Upper lobe of left lung (tissue), 6 donors: ENCODE data around the gene CDH15. TPM values are rescaled to one million over a fixed set of nuclear protein-coding genes. Genes with fewer than 3 reads are reported as not detected.

Experiments used
- ATAC-seq, 2 donors: fragments of 200-7000 bp; cut with Tn5 transposase; one replicate each; pipeline ENCODE4 v1.9.1; 2022; ENCODE audit warnings: mild to moderate bottlenecking in 2 of 2, moderate library complexity in 2 of 2; ENCODE audit not compliant: low FRiP score in 2 of 2
- DNase-seq, 2 donors: peaks; one replicate each; pipeline ENCODE4 v3.0.0-alpha.2; 2019 to 2020
- H3K27ac ChIP-seq, 4 donors: fragments of 200-600 bp; sonication (generic); one replicate each; pipeline ENCODE4 v1.5.1; 2016 to 2019
- H3K27me3 ChIP-seq, 4 donors: fragments of 200-600 bp; sonication (generic); one replicate each; pipeline ENCODE4 v1.5.1; 2017 to 2019
- H3K36me3 ChIP-seq, 4 donors: fragments of 200-600 bp; sonication (generic); one replicate each; pipeline ENCODE4 v1.5.1; 2016 to 2019
- H3K4me1 ChIP-seq, 4 donors: fragments of 200-600 bp; sonication (generic); one replicate each; pipeline ENCODE4 v1.5.1; 2018 to 2019
- H3K4me3 ChIP-seq, 4 donors: fragments of 200-600 bp; sonication (generic); one replicate each; pipeline ENCODE4 v1.5.1; 2017 to 2019; ENCODE audit warnings: mild to moderate bottlenecking in 2 of 4, moderate library complexity in 1 of 4
- H3K9me3 ChIP-seq, 4 donors: fragments of 200-600 bp; sonication (generic); one replicate each; pipeline ENCODE4 v1.5.1; 2018 to 2019
- EP300 ChIP-seq, 4 donors: sonication (generic); formaldehyde crosslinking; IDR thresholded peaks; one replicate each; pipeline ENCODE4 v1.5.1; 2017; ENCODE audit warnings: antibody characterized with exemption in 4 of 4, control low read depth in 2 of 4
- POLR2A ChIP-seq, 4 donors: fragments of 450-650 bp; IDR thresholded peaks; one replicate each; pipeline ENCODE4 v1.5.1; 2016 to 2017; ENCODE audit warnings: antibody characterized with exemption in 4 of 4, mild to moderate bottlenecking in 2 of 4
- POLR2AphosphoS5 ChIP-seq, 2 donors: sonication (generic); formaldehyde crosslinking; IDR thresholded peaks; one replicate each; pipeline ENCODE4 v1.5.1; 2017; ENCODE audit warnings: antibody characterized with exemption in 2 of 2
- WGBS, 2 donors: methylation state at CpG; one replicate each; pipeline ENCODE4 v1.1.5; 2017 to 2018; 5-methylcytosine and 5-hydroxymethylcytosine counted together
- total RNA-seq, 6 donors: library from RNA; depleted of rRNA in 4 of 6; stranded (reverse); fragments of >200 nt in 4 of 6; gene quantifications; one replicate each; pipeline versions ENCODE4 v1.1.0 to v1.2.1, GENCODE V29; 2016 to 2021
- TF ChIP-seq, protein P1 (sequence below), 6 experiments: fragments of 450-650 bp in 4 of 6; fragments of 200-600 bp in 2 of 6; sonication (generic) in 2 of 6; IDR thresholded peaks; one replicate each; pipeline ENCODE4 v1.5.1; 2016 to 2019; ENCODE audit warnings: antibody characterized with exemption in 6 of 6
- donor health status: DM: no; HTN: no; CAD: no; lungs with moderate emphysema.
- donor health status: DM: no; HTN: yes; CAD: no; lungs with severe emphysema.

Gene CDH15
- total RNA-seq, 6 donors from 2014 or later = 0.39 to 4.2 (median 1.2) TPM

DNA sequence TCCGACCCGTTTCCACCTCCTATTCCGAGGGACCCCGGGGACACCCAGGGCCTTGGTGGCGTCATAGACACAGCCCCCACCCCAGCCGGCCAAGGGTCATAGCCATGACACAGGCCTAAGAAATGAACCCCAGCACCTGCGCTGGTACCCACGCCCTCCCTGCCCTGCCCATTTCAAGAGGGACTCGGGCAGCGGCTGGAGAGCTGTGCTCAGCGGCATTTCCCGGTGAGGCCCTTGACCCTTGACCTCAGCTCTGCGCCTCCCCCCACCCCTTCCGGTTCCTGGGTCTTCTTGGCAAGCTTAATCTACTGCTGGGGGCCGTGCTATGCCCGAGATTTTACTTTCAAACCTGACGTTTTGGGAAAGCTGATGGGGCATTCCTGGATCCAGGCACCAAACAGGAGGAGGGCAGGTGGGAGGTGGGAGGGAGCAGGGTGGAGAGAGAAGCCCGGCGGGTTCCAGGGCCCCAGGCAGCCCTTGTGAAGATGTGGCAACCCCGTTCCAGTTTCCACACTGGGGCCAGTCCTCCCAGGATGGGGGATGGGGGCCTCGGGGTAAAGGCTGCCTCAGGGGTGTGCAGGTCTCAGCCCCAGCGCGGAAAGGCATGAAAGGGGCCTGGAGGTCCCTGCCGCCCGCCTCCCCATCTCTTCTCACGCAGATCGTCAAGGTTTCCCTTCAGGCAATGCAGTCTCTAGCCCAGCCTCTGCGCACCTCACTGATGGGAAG is 28.7 kb downstream of the CDH15 start, which contains the start of gene SLC22A31:
Gene SLC22A31, minus strand, starts transcription at position 414 of the 726 bp plus-strand sequence. Its CDS starts 36 bp downstream, at position 378.
- Histone ChIP-seq H3K36me3 (no peaks in the 10 kb centered on the region), H3K27me3 (peaks cover 0 to 35% (median 11%) of the 10 kb centered on the region in 4 donors), H3K9me3 (no peaks in the 10 kb centered on the region), H3K4me1 (peaks cover 18 to 34% (median 25%) of the 10 kb centered on the region in 4 donors), H3K4me3 (peak within 1 kb of the TSS in 3 of 4 donors; percentile 57 to 63 (median 61)), H3K27ac (peak within 1 kb of the TSS; percentile 59 to 77 (median 73))
- peak in 2 of 4 donors; percentile 13 to 27 for TF ChIP-seq POLR2A (IDR thresholded peaks at IDR 0.05)
- TF ChIP-seq EP300 (IDR thresholded peaks at IDR 0.05) = peak in 1 of 4 donors; percentile 64
- TF ChIP-seq, protein P1, sequence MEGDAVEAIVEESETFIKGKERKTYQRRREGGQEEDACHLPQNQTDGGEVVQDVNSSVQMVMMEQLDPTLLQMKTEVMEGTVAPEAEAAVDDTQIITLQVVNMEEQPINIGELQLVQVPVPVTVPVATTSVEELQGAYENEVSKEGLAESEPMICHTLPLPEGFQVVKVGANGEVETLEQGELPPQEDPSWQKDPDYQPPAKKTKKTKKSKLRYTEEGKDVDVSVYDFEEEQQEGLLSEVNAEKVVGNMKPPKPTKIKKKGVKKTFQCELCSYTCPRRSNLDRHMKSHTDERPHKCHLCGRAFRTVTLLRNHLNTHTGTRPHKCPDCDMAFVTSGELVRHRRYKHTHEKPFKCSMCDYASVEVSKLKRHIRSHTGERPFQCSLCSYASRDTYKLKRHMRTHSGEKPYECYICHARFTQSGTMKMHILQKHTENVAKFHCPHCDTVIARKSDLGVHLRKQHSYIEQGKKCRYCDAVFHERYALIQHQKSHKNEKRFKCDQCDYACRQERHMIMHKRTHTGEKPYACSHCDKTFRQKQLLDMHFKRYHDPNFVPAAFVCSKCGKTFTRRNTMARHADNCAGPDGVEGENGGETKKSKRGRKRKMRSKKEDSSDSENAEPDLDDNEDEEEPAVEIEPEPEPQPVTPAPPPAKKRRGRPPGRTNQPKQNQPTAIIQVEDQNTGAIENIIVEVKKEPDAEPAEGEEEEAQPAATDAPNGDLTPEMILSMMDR (IDR thresholded peaks at IDR 0.05) = no peak
- peak; percentile 33 to 44 for TF ChIP-seq POLR2AphosphoS5 (IDR thresholded peaks at IDR 0.05)
- WGBS, 2 donors = 12 to 15% methylated on average over 19 to 28 of the region's 28 CpGs
- DNase-seq (peak; percentile 74 to 84), ATAC-seq (peak; percentile 28 to 82)

DNA sequence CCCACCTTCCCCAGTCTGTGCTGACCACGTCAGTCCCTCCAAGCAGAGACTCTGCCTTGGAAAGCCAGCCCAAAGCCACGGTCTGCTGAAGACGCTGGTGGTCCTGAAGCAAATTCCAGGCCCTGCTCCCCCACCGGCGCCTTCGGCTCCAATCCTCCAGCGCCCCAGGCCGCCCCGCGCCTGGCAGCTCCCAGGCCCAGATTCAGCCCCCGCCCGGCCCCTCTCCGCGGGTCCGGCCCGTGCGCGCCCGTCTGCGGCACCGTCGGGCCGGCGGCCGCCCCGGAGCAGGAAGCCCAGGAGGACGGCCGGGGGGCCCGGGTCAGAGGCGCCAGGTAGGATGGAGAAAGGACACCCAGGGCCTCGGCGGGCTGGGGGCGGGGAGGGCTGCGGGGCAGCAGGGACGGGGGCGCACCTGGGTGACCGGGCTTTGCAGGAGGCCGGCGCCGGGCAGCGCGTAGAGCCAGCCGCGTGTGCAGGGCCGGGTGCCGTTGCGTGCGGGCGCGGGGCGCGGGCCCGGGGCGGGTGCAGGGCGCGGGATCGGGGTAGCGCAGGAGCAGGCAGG is 29.4 kb downstream of the CDH15 start:
- H3K4me1 ChIP-seq = peaks cover 18 to 34% (median 25%) of the 10 kb centered on the region in 4 donors
- no peak for TF ChIP-seq POLR2A (IDR thresholded peaks at IDR 0.05)
- TF ChIP-seq POLR2AphosphoS5 (IDR thresholded peaks at IDR 0.05) = no peak
- TF ChIP-seq, protein P1 (IDR thresholded peaks at IDR 0.05) = no peak
- no peak for TF ChIP-seq EP300 (IDR thresholded peaks at IDR 0.05)
- no peak for DNase-seq
- no peak for ATAC-seq
- H3K4me3 ChIP-seq = peak overlapping the region in 3 of 4 donors; percentile 57 to 63 (median 61)
- no peaks in the 10 kb centered on the region for H3K36me3 ChIP-seq
- H3K27me3 ChIP-seq = peaks cover 0 to 35% (median 11%) of the 10 kb centered on the region in 4 donors
- H3K9me3 ChIP-seq = no peaks in the 10 kb centered on the region
- WGBS, 2 donors = 1 to 5% methylated on average over 11 to 34 of the region's 58 CpGs
- peak overlapping the region; percentile 59 to 77 (median 72) for H3K27ac ChIP-seq

DNA sequence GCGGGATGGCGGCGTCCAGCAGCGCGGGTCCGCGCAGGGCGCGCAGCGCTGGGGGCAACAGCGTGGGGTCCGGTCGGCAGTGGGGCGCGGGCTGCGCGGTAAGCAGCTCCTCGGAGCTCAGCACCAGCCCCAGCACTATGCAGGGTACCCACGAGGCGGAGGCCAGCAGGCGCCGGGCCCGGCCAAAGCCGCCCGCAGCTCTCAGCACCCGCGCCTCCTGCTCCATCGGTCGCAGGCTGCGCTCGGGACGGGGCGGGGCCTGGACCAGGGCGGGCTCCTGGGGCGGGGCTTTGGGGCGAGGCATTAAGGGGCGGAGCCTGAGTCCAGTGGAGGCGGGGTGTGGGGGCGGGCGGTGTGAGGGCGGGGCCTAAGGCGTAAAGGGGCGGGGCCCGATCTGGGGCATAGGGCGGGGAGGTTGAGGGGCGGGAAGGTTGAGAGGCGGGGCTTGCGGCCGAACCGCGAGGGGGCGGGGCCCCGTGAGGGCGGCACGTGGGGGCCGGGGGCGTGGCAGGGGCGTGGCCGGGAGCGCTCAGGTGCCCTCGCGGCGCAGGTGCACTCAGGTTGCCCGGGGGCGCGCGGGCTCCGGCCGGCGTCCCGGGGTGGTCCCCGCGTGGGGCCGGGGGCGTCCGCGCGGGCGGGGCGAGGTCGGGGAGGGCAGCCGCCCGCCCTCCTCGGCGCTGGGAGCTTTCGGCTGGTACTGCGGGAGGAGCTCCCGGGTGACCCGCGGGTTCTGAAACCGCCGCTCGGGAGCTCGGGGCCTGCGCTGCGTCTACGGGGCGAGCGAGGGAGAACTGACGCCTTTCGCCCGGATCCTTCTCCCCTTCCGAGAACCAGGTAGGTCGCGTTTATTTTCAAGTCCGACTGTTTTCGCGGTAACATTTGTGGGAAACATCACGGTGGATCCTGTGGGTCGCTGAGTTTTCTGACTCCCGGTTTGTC is 30.2 kb downstream of the CDH15 start:
- DNase-seq = peak; percentile 81 to 97
- peak; percentile 83 to 93 for ATAC-seq
- peak overlapping the region in 3 of 4 donors; percentile 57 to 63 (median 61) for H3K4me3 ChIP-seq
- no peaks in the 10 kb centered on the region for H3K36me3 ChIP-seq
- TF ChIP-seq POLR2AphosphoS5 (IDR thresholded peaks at IDR 0.05) = no peak
- peak in 2 of 4 donors; percentile 73 to 76 for TF ChIP-seq POLR2A (IDR thresholded peaks at IDR 0.05)
- H3K27me3 ChIP-seq = peaks cover 0 to 35% (median 11%) of the 10 kb centered on the region in 4 donors
- WGBS, 2 donors = 4 to 7% methylated on average over 11 to 42 of the region's 111 CpGs
- H3K27ac ChIP-seq = peak overlapping the region in 3 of 4 donors; percentile 68 to 77 (median 77)
- peaks cover 18 to 34% (median 25%) of the 10 kb centered on the region in 4 donors for H3K4me1 ChIP-seq
- no peaks in the 10 kb centered on the region for H3K9me3 ChIP-seq

DNA sequence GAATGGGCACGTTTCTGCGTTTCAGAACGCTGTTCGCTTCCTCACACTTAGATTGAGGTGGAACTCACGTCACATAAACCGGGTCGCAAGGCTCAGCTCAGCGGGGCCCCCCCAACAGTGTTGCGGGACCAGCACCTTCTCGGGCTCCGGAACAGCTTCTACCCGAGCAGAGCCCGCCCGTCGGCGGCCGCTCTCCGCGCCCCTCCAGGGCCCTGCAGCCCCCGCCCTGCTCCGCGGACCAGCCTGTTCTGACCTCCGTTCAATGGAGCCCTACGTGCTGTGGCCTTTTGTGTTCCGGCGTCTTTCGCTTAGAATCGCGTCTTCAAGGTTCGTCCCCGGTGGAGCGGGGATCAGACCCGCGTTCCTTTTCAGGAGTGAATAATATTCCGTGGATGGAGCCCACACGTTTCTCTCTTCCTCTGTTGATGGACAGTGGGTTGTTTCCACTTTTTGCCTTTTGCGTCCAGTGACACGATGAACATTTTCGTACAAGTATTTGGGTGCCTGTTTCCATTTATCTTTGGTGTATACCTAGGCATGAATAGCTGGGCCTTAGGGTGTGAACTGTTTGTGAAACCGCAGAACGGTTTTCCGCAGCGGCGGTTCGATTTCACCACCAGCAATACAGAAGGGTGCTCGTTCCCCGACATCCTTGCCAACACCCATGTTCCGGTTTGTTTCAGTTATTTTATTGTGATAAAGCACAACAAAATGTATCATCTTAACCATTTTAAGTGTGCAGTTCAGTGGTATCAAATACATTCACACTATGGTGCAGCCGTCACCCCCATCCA is 31.1 kb downstream of the CDH15 start:
- TF ChIP-seq, protein P1 (IDR thresholded peaks at IDR 0.05) = no peak
- TF ChIP-seq EP300 (IDR thresholded peaks at IDR 0.05) (no peak), POLR2AphosphoS5 (IDR thresholded peaks at IDR 0.05) (no peak), POLR2A (IDR thresholded peaks at IDR 0.05) (no peak)
- Histone ChIP-seq H3K9me3 (no peaks in the 10 kb centered on the region), H3K4me3 (peak overlapping the region in 3 of 4 donors; percentile 57 to 63 (median 61)), H3K4me1 (peaks cover 18 to 34% (median 25%) of the 10 kb centered on the region in 4 donors), H3K27me3 (peaks cover 0 to 35% (median 11%) of the 10 kb centered on the region in 4 donors), H3K36me3 (no peaks in the 10 kb centered on the region), H3K27ac (no peak overlapping the region)
- ATAC-seq = no peak
- 53 to 56% methylated on average over 47 to 49 of the region's 49 CpGs for WGBS, 2 donors
- DNase-seq = peak in 1 of 2 donors; percentile 79
